ENCODE results near the gene FBXW11.

The FBXW11 gene

GRCh38 chr5:171841984-171842776 lies 164.3 kb downstream of the FBXW11 start:
- Histone ChIP-seq H3K36me3 (ENCODE audit: control insufficient read depth, insufficient read depth, low read length) (no peaks in the 10 kb centered on the region), H3K4me3 (replicated peaks; ENCODE audit: low read depth, low read length) (no peak overlapping the region), H3K27me3 (replicated peaks; ENCODE audit: control insufficient read depth, insufficient read depth, low read length) (no peaks in the 10 kb centered on the region; the same call in 1 of the 2 replicates)
- TF ChIP-seq CTCF (IDR thresholded peaks at IDR 0.05; ENCODE audit: insufficient read depth, low read length, poor library complexity, severe bottlenecking), result no peak
- no peak for DNase-seq (ENCODE audit: extremely low read depth, insufficient read length)

GRCh38 chr5:171840711-171841522 lies 165.5 kb downstream of the FBXW11 start:
- Histone ChIP-seq H3K4me3 (replicated peaks; ENCODE audit: low read depth, low read length) (no peak overlapping the region), H3K36me3 (ENCODE audit: control insufficient read depth, insufficient read depth, low read length) (no peaks in the 10 kb centered on the region), H3K27me3 (replicated peaks; ENCODE audit: control insufficient read depth, insufficient read depth, low read length) (no peaks in the 10 kb centered on the region; the same call in 1 of the 2 replicates)
- DNase-seq (ENCODE audit: extremely low read depth, insufficient read length), result no peak
- no peak for TF ChIP-seq CTCF (IDR thresholded peaks at IDR 0.05; ENCODE audit: insufficient read depth, low read length, poor library complexity, severe bottlenecking)

- Histone ChIP-seq H3K4me3 (replicated peaks; ENCODE audit: low read depth, low read length) (no peak overlapping the region), H3K36me3 (ENCODE audit: control insufficient read depth, insufficient read depth, low read length) (no peaks in the 10 kb centered on the region), H3K27me3 (replicated peaks; ENCODE audit: control insufficient read depth, insufficient read depth, low read length) (no peaks in the 10 kb centered on the region; the same call in 1 of the 2 replicates)
- no peak for DNase-seq (ENCODE audit: extremely low read depth, insufficient read length)
- TF ChIP-seq CTCF (IDR thresholded peaks at IDR 0.05; ENCODE audit: insufficient read depth, low read length, poor library complexity, severe bottlenecking), result no peak
Measured at GRCh38 chr5:171840066-171840465, 166.4 kb downstream of the FBXW11 start.

- TF ChIP-seq CTCF (IDR thresholded peaks at IDR 0.05; ENCODE audit: insufficient read depth, low read length, poor library complexity, severe bottlenecking), result no peak
- DNase-seq (ENCODE audit: extremely low read depth, insufficient read length), result no peak
- H3K36me3 ChIP-seq (ENCODE audit: control insufficient read depth, insufficient read depth, low read length), result no peaks in the 10 kb centered on the region
Measured at GRCh38 chr5:171839112-171839511, 167.3 kb downstream of the FBXW11 start.

GRCh38 chr5:171838066-171838465 lies 168.4 kb downstream of the FBXW11 start:
- Histone ChIP-seq H3K4me3 (replicated peaks; ENCODE audit: low read depth, low read length) (no peak overlapping the region), H3K36me3 (ENCODE audit: control insufficient read depth, insufficient read depth, low read length) (no peaks in the 10 kb centered on the region), H3K27me3 (replicated peaks; ENCODE audit: control insufficient read depth, insufficient read depth, low read length) (no peaks in the 10 kb centered on the region; the same call in 1 of the 2 replicates)
- no peak for TF ChIP-seq CTCF (IDR thresholded peaks at IDR 0.05; ENCODE audit: insufficient read depth, low read length, poor library complexity, severe bottlenecking)
- DNase-seq (ENCODE audit: extremely low read depth, insufficient read length), result no peak

More at GRCh38 chr5:171839112-171839511, 167.3 kb downstream of the FBXW11 start:
- Histone ChIP-seq H3K27me3 (replicated peaks; ENCODE audit: control insufficient read depth, insufficient read depth, low read length) (no peaks in the 10 kb centered on the region; the same call in 1 of the 2 replicates), H3K4me3 (replicated peaks; ENCODE audit: low read depth, low read length) (no peak overlapping the region)

Data from GM06990 (cell line).